Nephron progenitor cell (in vitro differentiated cells): Measurements from ENCODE around the gene TFDP2.
"Not testable (repeated sequence)": the region's sequence is repeated elsewhere in the genome, so short reads cannot be mapped to it uniquely, and the experiment has no call there.

Source experiments
- DNase-seq: peaks from one replicate; pipeline ENCODE4 v3.0.0; 2021
- H3K27ac Mint-ChIP-seq: 2 replicates; pipeline ENCODE4 v1.8.0; 2021; ENCODE audit warnings: mild to moderate bottlenecking, moderate library complexity, mixed read lengths
- H3K27me3 Mint-ChIP-seq: 2 replicates; pipeline ENCODE4 v1.8.0; 2021; ENCODE audit warnings: mild to moderate bottlenecking, low read depth, mixed read lengths; ENCODE audit not compliant: poor library complexity
- H3K36me3 Mint-ChIP-seq: 2 replicates; pipeline ENCODE4 v1.8.0; 2021; ENCODE audit warnings: low read depth, mixed read lengths
- H3K4me1 Mint-ChIP-seq: 2 replicates; pipeline ENCODE4 v1.8.0; 2021; ENCODE audit warnings: mixed read lengths
- H3K4me3 Mint-ChIP-seq: 2 replicates; pipeline ENCODE4 v1.8.0; 2021; ENCODE audit warnings: mild to moderate bottlenecking, moderate library complexity, mixed read lengths
- H3K9me3 Mint-ChIP-seq: 2 replicates; pipeline ENCODE4 v1.8.0; 2021; ENCODE audit warnings: mild to moderate bottlenecking, moderate library complexity, mixed read lengths
- TF ChIP-seq, protein P1 (sequence below): fragments of 200-600 bp; sonication (generic); IDR thresholded peaks from 2 replicates; pipeline ENCODE4 v1.5.0; 2021; ENCODE audit warnings: antibody characterized with exemption

The TFDP2 gene

DNA sequence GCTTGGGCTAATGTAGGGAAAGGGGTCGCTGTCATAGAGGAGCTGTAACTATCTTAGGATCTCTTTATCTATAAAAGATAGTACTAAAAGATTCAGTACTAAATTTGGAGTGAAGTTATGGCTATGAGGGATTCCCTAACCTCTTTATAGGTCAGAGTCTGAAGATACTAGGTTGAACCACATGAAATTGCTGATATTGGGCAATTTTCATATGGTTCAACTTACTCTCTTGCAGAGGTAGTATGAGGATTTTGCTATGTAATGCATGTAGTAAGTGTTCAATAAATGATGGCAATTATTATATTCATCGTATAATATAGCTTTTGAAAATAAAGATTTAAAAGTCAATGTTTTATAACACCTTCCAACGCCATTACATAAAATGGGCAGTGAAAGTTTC lies 1.9 kb upstream of the TFDP2 start:
- H3K9me3 Mint-ChIP-seq: no peaks in the 10 kb centered on the region
- H3K4me3 Mint-ChIP-seq: no peak overlapping the region
- H3K36me3 Mint-ChIP-seq: no peaks in the 10 kb centered on the region
- peaks cover 36% of the 10 kb centered on the region for H3K27me3 Mint-ChIP-seq
- peaks cover 24% of the 10 kb centered on the region for H3K4me1 Mint-ChIP-seq
- H3K27ac Mint-ChIP-seq: no peak overlapping the region
- DNase-seq: no peak
- TF ChIP-seq, protein P1, sequence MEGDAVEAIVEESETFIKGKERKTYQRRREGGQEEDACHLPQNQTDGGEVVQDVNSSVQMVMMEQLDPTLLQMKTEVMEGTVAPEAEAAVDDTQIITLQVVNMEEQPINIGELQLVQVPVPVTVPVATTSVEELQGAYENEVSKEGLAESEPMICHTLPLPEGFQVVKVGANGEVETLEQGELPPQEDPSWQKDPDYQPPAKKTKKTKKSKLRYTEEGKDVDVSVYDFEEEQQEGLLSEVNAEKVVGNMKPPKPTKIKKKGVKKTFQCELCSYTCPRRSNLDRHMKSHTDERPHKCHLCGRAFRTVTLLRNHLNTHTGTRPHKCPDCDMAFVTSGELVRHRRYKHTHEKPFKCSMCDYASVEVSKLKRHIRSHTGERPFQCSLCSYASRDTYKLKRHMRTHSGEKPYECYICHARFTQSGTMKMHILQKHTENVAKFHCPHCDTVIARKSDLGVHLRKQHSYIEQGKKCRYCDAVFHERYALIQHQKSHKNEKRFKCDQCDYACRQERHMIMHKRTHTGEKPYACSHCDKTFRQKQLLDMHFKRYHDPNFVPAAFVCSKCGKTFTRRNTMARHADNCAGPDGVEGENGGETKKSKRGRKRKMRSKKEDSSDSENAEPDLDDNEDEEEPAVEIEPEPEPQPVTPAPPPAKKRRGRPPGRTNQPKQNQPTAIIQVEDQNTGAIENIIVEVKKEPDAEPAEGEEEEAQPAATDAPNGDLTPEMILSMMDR: no peak

DNA sequence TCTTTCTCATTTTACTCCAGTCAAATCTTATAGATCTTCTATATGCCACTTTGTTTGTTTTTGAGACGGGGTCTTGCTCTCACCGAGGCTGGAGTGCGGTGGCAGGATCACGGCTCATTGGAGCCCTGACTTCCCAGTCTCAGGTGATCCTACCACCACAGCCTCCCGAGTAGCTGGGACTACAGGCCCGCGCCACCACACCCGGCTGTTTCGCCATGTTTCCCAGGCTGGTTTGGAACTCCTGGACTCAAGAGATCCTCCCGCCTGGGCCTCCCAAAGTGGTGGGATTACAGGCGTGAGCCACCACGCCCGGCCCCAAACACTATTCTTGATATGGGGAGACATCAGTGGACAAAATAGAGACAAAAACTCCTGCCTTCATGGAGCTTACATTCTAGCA lies 927 bp upstream of the TFDP2 start:
- Mint-ChIP-seq H3K9me3 (no peaks in the 10 kb centered on the region), H3K4me1 (peaks cover 24% of the 10 kb centered on the region), H3K27me3 (peaks cover 36% of the 10 kb centered on the region), H3K36me3 (no peaks in the 10 kb centered on the region), H3K4me3 (peak overlapping the region; percentile 92), H3K27ac (no peak overlapping the region)
- no peak for DNase-seq
- TF ChIP-seq, protein P1: no peak

DNA sequence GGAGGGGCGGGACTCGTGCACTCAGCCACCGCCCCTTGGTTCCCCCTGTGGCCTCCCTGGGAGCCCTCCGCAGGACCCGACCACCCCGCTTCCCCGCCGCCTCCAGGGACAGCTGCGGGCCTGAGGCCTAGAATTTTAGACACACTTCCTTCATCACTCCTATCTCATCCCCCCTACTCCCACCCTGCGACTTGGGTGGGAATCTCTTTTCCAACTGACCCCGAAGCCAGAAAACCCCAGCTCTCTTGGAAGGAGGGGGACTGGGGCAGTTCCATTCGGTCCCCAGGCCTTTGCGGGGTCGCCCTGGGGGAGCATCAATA lies 289 bp upstream of the TFDP2 start:
- H3K4me1 Mint-ChIP-seq: peaks cover 24% of the 10 kb centered on the region
- H3K27me3 Mint-ChIP-seq: peaks cover 36% of the 10 kb centered on the region
- H3K4me3 Mint-ChIP-seq: peak overlapping the region; percentile 92
- no peak overlapping the region for H3K27ac Mint-ChIP-seq
- TF ChIP-seq, protein P1: no peak
- H3K36me3 Mint-ChIP-seq: peaks cover 6% of the 10 kb centered on the region
- DNase-seq: no peak
- H3K9me3 Mint-ChIP-seq: no peaks in the 10 kb centered on the region

DNA sequence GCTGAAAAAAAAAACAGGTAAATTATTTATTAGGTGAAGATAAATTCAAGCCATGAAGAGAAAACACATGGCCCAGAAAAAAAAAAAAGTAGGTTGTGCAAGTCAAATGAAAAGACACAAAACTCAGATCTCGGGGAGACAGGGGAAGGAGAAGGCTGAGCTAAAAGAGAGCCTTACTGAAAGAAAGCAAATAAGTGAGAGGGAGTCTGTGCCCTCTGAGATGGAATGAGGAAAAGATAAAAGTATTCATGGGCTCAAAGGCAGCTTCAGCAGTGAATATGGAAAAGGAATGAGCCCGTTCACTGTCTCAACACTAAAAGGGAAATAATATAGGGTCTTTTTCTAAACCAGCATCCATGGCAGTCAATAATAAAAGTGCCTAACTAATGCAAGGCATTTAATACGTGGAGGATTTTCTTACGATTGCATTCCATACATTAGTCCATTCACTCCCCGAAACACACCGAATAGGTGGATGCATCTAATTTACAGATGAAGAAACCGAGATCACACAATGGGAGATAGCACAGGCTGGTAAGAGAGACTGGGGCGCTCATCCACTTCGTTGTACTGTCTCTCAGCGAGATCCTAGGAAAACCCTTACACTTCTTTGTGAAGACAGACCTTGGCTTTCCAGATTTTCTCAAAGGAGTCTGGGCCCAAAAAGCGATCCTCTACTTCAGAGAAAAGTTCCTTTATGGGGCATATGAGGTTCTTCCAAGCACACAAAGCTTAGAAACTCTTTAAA lies 1.1 kb downstream of the TFDP2 start:
- peaks cover 24% of the 10 kb centered on the region for H3K4me1 Mint-ChIP-seq
- H3K27me3 Mint-ChIP-seq: peaks cover 29% of the 10 kb centered on the region
- TF ChIP-seq, protein P1: no peak
- no peak for DNase-seq
- peak overlapping the region; percentile 92 for H3K4me3 Mint-ChIP-seq
- H3K9me3 Mint-ChIP-seq: peaks cover 7% of the 10 kb centered on the region
- H3K36me3 Mint-ChIP-seq: peaks cover 16% of the 10 kb centered on the region
- H3K27ac Mint-ChIP-seq: peak overlapping the region; percentile 10

DNA sequence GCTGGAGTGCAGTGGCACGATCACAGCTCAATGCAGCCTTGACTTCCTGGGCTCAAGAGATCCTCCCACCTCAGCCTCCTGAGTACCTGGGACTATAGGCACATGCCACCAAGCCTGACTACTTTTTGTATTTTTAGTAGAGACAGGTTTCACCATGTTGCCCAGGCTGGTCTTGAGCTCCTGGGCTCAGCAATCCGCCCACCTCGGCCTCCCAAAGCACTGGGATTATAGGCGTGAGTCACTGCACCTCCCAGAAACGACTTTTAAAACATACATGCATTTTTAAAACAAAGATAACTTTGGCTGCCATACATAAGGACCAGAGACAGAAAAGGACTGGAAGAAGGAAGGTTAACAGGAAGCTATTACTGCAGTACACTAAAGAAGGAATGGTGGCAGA lies 4.8 kb downstream of the TFDP2 start:
- H3K27me3 Mint-ChIP-seq, H3K4me3 Mint-ChIP-seq, H3K27ac Mint-ChIP-seq, DNase-seq: not testable (repeated sequence)
- H3K36me3 Mint-ChIP-seq: peaks cover 52% of the 10 kb centered on the region
- H3K4me1 Mint-ChIP-seq: peaks cover 24% of the 10 kb centered on the region
- peaks cover 42% of the 10 kb centered on the region for H3K9me3 Mint-ChIP-seq

DNA sequence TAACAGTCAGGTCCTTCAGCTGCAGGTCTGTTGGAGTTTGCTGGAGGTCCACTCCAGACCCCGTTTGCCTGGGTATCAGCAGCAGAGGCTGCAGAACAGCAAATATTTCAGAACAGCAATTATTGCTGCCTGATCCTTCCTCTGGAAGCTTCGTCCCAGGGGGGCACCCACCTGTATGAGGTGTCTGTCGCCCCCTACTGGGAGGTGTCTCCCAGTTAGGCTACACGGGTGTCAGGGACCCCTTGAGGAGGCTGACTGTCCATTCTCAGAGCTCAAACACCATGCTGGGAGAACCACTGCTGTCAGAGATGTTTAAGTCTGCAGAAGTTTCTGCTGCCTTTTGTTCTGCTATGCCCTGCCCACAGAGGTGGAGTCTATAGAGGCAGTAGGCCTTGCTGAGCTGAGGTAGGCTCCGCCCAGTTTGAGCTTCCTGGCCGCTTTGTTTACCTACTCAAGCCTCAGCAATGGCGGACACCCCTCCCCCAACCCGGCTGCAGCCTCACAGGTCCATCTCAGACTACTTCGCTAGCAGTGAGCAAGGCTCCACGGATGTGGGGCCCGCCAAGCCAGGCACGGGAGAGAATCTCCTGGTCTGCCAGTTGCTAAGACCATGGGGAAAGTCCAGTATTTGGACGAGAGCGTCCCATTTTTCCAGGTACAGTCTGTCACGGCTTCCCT lies 8.6 kb downstream of the TFDP2 start:
- not testable (repeated sequence) for DNase-seq, H3K4me1 Mint-ChIP-seq, H3K27ac Mint-ChIP-seq, H3K4me3 Mint-ChIP-seq, H3K27me3 Mint-ChIP-seq
- peaks cover 78% of the 10 kb centered on the region for H3K36me3 Mint-ChIP-seq
- peaks cover 77% of the 10 kb centered on the region for H3K9me3 Mint-ChIP-seq

DNA sequence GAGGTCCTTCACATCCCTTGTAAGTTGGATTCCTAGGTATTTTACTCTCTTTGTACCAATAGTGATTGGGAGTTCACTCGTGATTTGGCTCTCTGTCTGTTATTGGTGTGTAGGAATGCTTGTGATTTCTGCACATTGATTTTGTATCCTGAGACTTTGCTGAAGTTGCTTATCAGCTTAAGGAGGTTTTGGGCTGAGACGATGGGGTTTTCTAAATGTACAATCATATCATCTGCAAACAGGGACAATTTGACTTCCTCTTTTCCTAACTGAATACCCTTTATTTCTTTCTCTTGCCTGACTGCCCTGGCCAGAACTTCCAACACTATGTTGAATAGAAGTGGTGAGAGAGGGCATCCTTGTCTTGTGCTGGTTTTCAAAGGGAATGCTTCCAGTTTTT lies 12.3 kb downstream of the TFDP2 start:
- peaks cover 70% of the 10 kb centered on the region for H3K36me3 Mint-ChIP-seq
- not testable (repeated sequence) for H3K4me1 Mint-ChIP-seq, H3K27me3 Mint-ChIP-seq, H3K27ac Mint-ChIP-seq, H3K4me3 Mint-ChIP-seq, DNase-seq
- H3K9me3 Mint-ChIP-seq: peaks cover 59% of the 10 kb centered on the region
